Skin epidermis (tissue), 12 donors: ENCODE results near the gene LEPROT.

Experiments
- H3K27ac ChIP-seq, 21 experiments: fragments of 200-600 bp; sonication (generic) in 11 of 21; one replicate each; pipeline ENCODE4 v1.5.0; 2020; ENCODE audit warnings: mild to moderate bottlenecking in 3 of 21, inconsistent platforms in 2 of 21, moderate library complexity in 2 of 21
- H3K4me3 ChIP-seq, 7 experiments: fragments of 200-600 bp; sonication (generic) in 2 of 7; one replicate each; pipeline ENCODE4 v1.5.0; 2020; ENCODE audit warnings: inconsistent platforms in 2 of 7, mild to moderate bottlenecking in 2 of 7, moderate library complexity in 1 of 7

The LEPROT gene

GRCh38 chr1:65409816-65410326 is 10.6 kb upstream of the LEPROT start:
- Histone ChIP-seq H3K4me3 (no peak overlapping the region), H3K27ac (no peak overlapping the region)

GRCh38 chr1:65412256-65412983 is 8.0 kb upstream of the LEPROT start:
- no peak overlapping the region for H3K4me3 ChIP-seq
- H3K27ac ChIP-seq: no peak overlapping the region

- H3K27ac ChIP-seq: no peak overlapping the region
- H3K4me3 ChIP-seq: no peak overlapping the region
These were observed 7.5 kb upstream of the LEPROT start for GRCh38 chr1:65412984-65413375.

- no peak overlapping the region for H3K4me3 ChIP-seq
- H3K27ac ChIP-seq: no peak overlapping the region
These were observed 5.9 kb upstream of the LEPROT start for GRCh38 chr1:65414538-65414937.

- Histone ChIP-seq H3K4me3 (no peak overlapping the region), H3K27ac (no peak overlapping the region)
These were observed 3.7 kb upstream of the LEPROT start for GRCh38 chr1:65416767-65417166.

GRCh38 chr1:65417729-65418128 is 2.7 kb upstream of the LEPROT start:
- H3K27ac ChIP-seq: no peak overlapping the region
- H3K4me3 ChIP-seq: no peak overlapping the region

- peak overlapping the region in 1 of 21 experiments; percentile 60 for H3K27ac ChIP-seq
- H3K4me3 ChIP-seq: no peak overlapping the region
These were observed 1.8 kb upstream of the LEPROT start for GRCh38 chr1:65418522-65419185.

- Histone ChIP-seq H3K4me3 (peak overlapping the region; percentile 44 to 86 (median 66)), H3K27ac (peak overlapping the region in 20 of 21 experiments; percentile 70 to 100 (median 97))
These were observed 533 bp upstream of the LEPROT start for GRCh38 chr1:65419681-65420589.

GRCh38 chr1:65421351-65422025 is 1.0 kb downstream of the LEPROT start:
- Histone ChIP-seq H3K27ac (peak overlapping the region; percentile 83 to 100 (median 97)), H3K4me3 (peak overlapping the region; percentile 44 to 86 (median 66))

GRCh38 chr1:65422241-65423203 is 2.1 kb downstream of the LEPROT start:
- H3K27ac ChIP-seq: peak overlapping the region in 19 of 21 experiments; percentile 9 to 100 (median 97)
- H3K4me3 ChIP-seq: peak overlapping the region in 6 of 7 experiments; percentile 44 to 86 (median 64)

- Histone ChIP-seq H3K4me3 (no peak overlapping the region), H3K27ac (peak overlapping the region in 16 of 21 experiments; percentile 2 to 97 (median 38))
These were observed 3.6 kb downstream of the LEPROT start for GRCh38 chr1:65423884-65424572.

GRCh38 chr1:65424573-65424889 is 4.1 kb downstream of the LEPROT start:
- H3K27ac ChIP-seq: peak overlapping the region in 13 of 21 experiments; percentile 2 to 92 (median 35)
- no peak overlapping the region for H3K4me3 ChIP-seq

- Histone ChIP-seq H3K27ac (peak overlapping the region in 4 of 21 experiments; percentile 6 to 92 (median 53)), H3K4me3 (no peak overlapping the region)
These were observed 4.5 kb downstream of the LEPROT start for GRCh38 chr1:65425006-65425405.

GRCh38 chr1:65425697-65426096 is 5.2 kb downstream of the LEPROT start:
- Histone ChIP-seq H3K4me3 (no peak overlapping the region), H3K27ac (peak overlapping the region in 3 of 21 experiments; percentile 6 to 51 (median 35))

- H3K27ac ChIP-seq: peak overlapping the region in 16 of 21 experiments; percentile 4 to 93 (median 68)
- no peak overlapping the region for H3K4me3 ChIP-seq
These were observed 8.6 kb downstream of the LEPROT start for GRCh38 chr1:65429078-65429477.

GRCh38 chr1:65429806-65430205 is 9.3 kb downstream of the LEPROT start:
- H3K4me3 ChIP-seq: no peak overlapping the region
- peak overlapping the region in 20 of 21 experiments; percentile 14 to 93 (median 65) for H3K27ac ChIP-seq

- H3K27ac ChIP-seq: peak overlapping the region in 14 of 21 experiments; percentile 45 to 93 (median 74)
- no peak overlapping the region for H3K4me3 ChIP-seq
These were observed 10.7 kb downstream of the LEPROT start for GRCh38 chr1:65431111-65431705.
